KOPT-K1 (cell line): ENCODE results near the gene TAF10.

Source experiments
- H3K27ac ChIP-seq: fragments of 200-600 bp; sonication (generic); 2 replicates; pipeline ENCODE4 v1.5.1; 2016; ENCODE audit warnings: antibody characterized with exemption, mild to moderate bottlenecking, low read depth, low read length; ENCODE audit not compliant: poor library complexity, severe bottlenecking
- H3K36me3 ChIP-seq: fragments of 200-600 bp; sonication (generic); 2 replicates; pipeline ENCODE4 v1.5.1; 2017; ENCODE audit warnings: antibody characterized with exemption, mild to moderate bottlenecking, low read length, moderate library complexity; ENCODE audit not compliant: insufficient read depth
- H3K9me3 ChIP-seq: fragments of 200-600 bp; sonication (generic); 2 replicates; pipeline ENCODE4 v1.5.1; 2017; ENCODE audit warnings: antibody characterized with exemption, low read length, mild to moderate bottlenecking; ENCODE audit not compliant: insufficient read depth, poor library complexity, severe bottlenecking

TAF10 gene

DNA sequence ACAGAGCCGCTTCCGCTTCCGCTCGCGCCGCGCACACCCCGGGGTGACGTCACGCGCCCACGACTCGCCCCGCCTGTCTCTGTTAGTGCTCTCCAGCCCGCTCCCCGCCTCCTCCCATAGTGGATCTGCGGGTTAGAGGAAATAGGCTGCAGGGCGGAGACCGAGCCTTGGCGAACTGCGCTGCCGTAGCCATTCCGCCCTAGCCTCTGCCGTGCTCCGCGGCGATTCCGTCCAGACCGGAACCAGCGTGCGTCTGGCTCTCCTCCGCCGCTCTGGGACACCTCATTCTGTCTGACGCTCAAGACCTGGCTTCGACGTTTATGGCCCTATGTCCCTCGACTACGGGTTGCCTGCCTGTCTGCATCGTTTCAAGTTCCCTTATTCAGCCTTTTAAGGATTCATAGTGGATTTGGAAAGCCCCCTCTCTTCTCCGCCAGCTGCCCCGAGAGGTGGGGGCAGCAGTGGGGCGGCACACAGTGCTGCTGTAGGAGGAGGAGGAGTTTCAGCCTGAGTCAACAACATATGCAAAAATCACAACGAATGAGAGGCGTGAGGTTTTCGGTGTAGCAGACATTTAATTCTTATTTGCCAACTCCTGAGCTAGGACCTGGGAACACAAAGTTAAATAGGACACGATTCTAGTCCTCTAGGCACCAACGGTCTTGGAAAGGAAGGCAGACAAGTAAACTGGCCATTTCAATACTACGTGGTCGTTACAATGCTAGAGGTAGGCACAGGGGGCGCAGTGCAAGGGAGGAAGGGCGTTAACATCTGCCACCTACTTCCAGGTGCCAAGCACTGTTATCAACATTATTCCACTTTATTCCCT, at the start of gene TAF10:
TAF10 (minus strand) TSS at position 4 of the 829 bp plus-strand sequence. CDS start 27 bp downstream, outside the sequence.
- H3K9me3 ChIP-seq, result no peaks in the 10 kb centered on the region
- H3K27ac ChIP-seq, result peak within 1 kb of the TSS; percentile 94
- H3K36me3 ChIP-seq, result peaks cover 54% of the 10 kb centered on the region

DNA sequence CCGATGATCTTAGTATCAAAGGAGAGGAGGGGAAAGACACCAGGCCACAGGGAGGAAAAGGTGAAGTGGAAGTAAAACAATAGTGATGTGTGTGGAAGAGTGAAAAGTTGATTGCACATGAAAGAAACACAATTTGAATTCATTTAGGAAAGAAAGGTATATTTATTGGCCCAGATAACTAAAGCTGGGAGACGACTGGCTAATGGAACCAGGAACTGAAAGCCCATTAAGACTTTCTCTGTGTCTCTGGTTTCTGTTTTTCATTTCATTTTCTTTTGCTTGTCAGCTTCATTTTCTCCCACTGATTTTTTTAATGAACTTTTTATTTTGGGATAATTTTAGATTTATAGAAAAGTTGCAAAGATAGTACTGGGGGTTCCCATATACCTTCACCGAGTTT, 48.7 kb upstream of the TAF10 start:
- H3K27ac ChIP-seq, result no peak overlapping the region
- no peaks in the 10 kb centered on the region for H3K36me3 ChIP-seq
- no peaks in the 10 kb centered on the region for H3K9me3 ChIP-seq

DNA sequence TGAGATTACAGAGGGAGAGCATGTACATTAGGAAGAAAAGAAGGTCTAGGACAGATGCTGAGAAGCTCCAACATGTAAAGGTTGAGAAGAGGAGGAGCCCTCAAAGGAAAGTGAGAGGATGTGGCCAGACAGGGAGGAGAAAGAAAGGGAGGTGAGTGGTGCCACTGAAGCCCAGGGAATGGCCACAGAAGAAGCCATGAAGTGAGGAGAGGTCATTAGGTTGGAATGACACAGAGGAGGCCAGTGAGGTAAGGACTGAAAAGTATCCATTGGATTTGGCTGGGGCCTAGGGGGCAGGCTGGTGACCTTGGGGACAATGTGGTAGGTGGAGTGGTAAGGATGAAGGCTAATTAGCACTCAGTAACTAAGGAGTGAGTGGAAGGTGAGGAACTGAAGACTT, 46.6 kb upstream of the TAF10 start:
- Histone ChIP-seq H3K9me3 (no peaks in the 10 kb centered on the region), H3K27ac (no peak overlapping the region), H3K36me3 (no peaks in the 10 kb centered on the region)

DNA sequence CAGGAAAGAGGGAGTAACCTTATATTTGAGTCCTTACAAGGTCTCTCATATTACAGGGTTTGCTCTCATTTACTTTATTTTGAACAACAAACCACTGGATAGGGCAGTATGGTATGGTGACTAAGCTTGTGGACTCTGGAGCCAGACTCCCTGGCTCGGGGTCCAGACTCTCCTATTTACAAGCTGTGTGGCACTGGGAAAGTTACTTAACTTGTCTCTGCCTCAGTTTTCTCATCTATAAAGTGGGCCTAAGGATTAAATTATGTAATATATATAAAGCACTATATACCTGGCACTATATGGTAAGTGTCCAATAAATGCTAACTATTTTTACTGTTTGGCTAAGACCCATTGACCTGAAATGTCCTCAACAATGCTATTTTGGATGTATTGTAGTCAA, 45.3 kb upstream of the TAF10 start:
- Histone ChIP-seq H3K9me3 (no peaks in the 10 kb centered on the region), H3K27ac (no peak overlapping the region), H3K36me3 (no peaks in the 10 kb centered on the region)

DNA sequence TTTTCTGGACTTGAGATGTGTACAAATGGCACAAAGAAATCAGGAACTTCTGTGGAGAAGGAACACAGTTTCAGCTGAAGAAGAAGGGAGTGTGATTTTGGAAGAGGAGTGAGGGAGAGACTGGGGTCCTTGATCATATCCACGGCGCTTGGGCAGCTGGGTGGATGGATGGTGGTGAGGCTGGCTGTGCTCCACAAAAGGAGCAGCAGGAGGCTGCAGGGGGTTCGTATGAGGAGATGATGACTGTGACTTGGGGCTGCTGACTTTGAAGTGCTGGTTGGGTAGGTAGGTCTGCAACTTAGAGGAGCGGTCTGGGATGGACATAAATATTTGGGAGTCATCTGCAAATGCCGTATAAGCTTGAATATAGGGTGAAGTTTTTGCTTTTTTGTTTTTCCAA, 44.9 kb upstream of the TAF10 start:
- H3K36me3 ChIP-seq, result no peaks in the 10 kb centered on the region

DNA sequence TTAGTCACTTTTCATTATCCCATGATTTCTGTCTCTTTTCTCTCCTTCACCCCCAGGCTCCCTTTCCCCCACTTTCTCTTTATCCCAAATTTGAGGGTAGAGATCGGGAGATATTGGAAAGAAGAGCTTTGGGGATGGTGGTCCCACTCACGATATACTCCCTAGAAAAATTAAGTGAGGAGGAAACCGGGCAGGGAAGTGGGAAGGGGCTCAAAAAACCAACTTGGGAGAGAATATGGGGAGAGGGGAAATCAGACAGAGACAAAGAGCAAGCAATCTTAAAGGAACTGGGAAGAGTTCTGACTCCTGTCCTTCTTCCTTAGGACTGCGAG, 44.5 kb upstream of the TAF10 start:
- Histone ChIP-seq H3K9me3 (no peaks in the 10 kb centered on the region), H3K36me3 (no peaks in the 10 kb centered on the region), H3K27ac (no peak overlapping the region)

More for the DNA sequence above, 44.9 kb upstream of the TAF10 start:
- Histone ChIP-seq H3K9me3 (no peaks in the 10 kb centered on the region), H3K27ac (no peak overlapping the region)

DNA sequence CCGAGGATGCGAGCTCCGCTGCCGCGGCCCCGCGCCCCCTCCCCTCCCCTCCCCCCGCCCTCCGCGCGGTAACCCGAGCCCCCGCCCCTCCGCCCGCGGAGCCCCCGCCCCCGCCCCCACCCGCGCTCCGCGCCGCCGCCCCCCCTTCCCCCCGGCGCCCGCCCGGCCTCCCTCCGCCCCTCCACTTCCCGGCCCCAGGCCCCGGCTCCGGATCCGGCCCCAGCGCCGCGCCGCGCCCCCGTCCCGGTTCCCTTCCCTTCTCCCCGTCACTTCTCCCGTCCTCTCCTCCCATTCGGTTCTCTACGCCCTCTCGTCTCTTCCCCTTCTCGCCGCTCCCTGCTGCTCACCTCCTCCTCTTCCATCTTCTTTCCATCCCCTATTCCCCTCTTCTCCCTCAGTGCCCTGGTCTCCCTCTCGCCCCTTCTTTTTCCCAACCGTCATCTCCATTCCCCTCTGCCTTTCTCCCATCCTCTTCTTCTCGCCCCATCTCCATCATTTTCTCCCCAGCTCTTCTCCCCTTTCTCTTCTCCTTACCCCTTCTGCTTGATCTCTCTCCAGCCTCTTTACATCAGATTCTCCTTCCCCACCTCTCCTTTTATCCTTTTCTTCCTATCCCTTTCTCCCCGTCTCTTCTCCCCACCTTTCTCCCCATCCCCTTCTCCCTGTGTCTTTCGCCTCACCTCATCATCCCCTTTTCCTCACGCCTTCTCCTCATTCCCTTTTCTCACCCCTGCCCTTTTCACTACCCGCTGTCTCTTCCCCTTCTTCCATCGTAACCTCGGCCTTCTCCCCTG, 44.0 kb upstream of the TAF10 start, which contains the start of gene DCHS1:
DCHS1 (minus strand) TSS at position 20 of the 794 bp plus-strand sequence. CDS start 14,196 bp downstream, outside the sequence.
- H3K27ac ChIP-seq, result peak within 1 kb of the TSS; percentile 8
- no peaks in the 10 kb centered on the region for H3K9me3 ChIP-seq
- no peaks in the 10 kb centered on the region for H3K36me3 ChIP-seq

DNA sequence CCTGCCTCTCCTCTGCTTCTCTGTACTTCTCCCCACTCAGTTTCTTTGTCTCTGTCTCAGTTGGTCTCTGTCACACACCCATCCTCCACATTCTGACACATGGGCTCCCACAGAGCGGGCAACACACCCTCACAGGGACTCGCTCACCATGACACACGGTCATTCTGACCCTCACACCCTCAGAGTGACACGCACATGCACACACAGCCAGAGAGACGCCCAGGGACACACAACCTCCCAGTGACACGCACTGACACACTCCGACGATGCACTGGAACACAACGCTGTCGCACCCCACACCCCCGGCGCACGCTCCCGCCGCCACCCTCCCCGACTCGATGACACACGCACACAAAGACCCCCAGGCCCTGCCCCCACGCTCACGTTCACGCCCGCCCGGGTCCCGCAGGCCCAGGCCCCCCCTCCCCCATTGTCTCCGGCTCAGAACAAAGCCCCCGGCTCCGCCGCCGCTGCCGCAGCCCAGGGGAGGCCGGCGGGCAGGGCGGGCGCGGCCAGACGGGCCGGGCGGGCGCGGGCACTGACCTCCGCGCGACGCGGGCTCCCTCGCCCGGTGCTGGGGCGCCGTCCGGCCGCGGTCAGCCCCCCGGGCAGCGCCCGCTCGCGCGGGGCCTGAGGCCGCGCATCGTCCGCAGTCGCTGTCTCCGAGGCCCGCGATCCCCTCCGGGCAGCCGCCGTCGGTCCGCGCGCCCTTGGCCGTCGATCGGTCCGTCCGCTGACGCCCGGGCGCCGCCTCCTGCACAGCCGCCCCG, 43.2 kb upstream of the TAF10 start:
- Histone ChIP-seq H3K27ac (no peak overlapping the region), H3K9me3 (no peaks in the 10 kb centered on the region), H3K36me3 (no peaks in the 10 kb centered on the region)

DNA sequence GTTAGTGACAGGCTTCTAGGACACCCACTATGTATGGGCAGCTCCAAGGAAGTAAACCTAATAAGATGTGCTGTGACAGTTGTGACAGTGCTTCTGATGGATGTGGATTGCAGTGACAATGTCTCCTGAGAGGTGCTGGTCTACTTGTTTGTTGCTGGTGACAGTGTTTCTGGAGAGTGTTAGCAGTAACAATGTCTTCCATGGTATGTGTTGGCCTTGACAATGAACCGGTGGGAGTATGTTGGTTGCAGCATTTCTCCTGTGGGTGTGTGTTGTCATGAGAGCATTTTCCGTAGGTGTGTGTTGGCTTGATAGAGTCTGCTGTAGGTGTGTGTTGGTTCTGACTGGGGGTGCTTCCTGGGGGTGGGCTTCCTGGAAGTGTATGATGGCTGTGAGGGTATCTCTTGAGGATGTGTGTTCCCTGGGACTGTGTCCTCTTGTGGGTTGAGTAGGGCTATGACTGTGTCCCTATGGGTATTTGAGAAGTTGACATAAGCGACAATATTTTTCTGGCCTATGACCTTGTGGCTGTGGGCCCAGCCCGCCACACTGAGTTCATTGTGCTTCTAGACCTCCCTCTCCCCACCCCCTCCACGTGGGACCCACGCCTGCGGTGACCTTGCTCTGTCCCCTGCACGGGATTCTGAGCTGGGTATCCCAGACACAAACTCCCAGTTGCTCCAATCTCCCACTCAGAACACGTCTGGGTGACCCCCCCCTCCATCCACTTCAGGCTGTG, 42.4 kb upstream of the TAF10 start:
- Histone ChIP-seq H3K36me3 (no peaks in the 10 kb centered on the region), H3K27ac (no peak overlapping the region), H3K9me3 (no peaks in the 10 kb centered on the region)

DNA sequence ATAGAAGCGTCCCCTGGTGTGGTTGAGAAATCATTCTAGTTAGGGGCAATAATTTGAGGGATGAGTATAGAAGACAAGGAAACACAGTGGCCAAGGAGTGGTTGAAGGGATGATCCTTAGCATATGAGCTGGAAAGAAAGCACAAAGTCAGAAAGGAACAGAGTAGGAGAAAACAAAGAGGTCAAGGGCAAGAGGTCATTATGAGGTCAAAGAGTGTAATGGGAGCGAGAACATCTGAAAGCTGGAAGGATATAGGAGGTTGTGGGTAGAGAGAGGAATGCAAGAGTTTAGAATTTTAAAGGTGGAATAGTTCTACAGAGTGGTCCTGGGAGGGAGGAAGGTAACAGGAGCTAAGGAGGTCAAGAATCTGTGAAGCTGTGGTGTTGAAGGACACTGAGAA, 41.6 kb upstream of the TAF10 start:
- Histone ChIP-seq H3K9me3 (no peaks in the 10 kb centered on the region), H3K27ac (no peak overlapping the region), H3K36me3 (no peaks in the 10 kb centered on the region)

DNA sequence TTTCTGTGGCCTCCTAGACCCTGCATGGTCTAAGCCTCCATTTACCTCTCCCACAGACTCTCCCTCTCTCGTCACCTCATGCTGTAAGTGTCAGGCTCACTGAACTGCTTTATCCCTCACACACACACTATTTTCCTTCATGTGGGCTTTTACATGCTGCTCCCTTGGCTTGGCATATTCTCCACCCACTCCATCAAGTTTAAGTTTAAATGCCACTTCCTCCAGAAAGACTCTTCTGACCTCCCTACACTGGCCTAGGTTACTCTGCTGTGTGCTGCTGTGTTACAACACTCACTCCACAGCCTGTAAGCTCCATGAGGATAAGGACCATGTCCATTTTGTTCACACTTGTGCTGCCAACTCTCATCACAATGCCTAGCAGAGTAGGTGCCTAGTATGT, 41.1 kb upstream of the TAF10 start:
- H3K27ac ChIP-seq, result no peak overlapping the region
- H3K36me3 ChIP-seq, result no peaks in the 10 kb centered on the region
- H3K9me3 ChIP-seq, result no peaks in the 10 kb centered on the region

DNA sequence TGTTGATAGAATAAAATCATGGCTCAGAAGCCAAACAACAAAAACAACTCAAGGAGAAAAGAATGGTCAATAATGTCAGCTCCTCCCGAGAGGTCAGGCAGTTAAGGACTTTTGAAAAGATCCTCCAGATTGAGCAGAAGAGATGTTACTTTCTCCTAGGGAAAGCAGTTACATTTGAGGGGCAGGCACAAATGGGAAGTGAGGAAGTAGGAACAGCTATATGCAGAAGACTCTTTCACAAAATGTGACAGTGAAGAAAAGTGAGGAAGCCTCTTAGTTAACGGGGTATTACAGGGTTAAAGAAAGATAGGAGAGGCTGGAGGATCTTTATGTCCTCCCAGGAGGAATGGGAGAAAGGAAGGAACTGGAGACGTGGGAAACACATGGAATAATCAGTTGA, 40.2 kb upstream of the TAF10 start:
- Histone ChIP-seq H3K36me3 (no peaks in the 10 kb centered on the region), H3K27ac (no peak overlapping the region), H3K9me3 (no peaks in the 10 kb centered on the region)

DNA sequence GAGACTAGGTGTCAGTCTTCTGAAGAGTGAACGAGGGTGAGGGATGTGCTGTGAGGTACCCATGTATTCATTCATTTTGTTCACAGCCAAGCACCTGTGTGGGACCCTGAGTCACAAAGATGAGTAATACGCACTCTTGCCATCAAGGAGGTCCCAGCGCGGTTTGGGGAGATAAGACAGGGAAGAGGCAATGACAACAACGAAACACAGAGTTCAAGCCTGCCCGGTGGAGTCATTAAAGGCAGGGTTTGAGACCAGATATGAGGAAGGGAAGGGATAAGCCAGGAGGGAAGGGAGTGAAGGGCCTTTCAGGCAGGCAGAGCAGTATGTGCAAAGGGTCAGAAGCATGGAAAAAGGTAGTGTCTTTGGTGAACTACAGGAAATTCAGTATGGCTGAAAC, 39.0 kb upstream of the TAF10 start:
- no peaks in the 10 kb centered on the region for H3K36me3 ChIP-seq
- H3K9me3 ChIP-seq, result no peaks in the 10 kb centered on the region
- H3K27ac ChIP-seq, result no peak overlapping the region

DNA sequence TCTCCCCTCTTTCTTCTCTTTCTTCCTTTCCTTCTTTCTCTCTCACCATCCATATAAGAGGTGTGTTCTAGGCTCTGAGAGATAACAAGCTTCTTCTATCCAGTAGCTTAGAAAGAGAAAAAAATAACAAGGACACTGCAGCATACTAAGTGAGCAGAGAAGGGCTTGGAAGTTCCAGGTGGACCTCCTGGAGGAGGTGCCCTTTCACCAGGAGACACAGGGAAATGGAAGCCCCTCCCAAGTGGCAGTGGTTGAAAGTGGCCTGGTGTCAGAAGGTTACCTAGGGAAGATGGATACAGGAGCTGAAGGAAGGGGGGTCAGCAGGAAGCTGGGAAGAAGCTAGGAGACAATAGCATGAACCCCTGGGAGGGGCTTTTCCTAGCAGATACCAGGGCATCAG, 38.1 kb upstream of the TAF10 start:
- H3K9me3 ChIP-seq, result no peaks in the 10 kb centered on the region
- H3K27ac ChIP-seq, result no peak overlapping the region
- H3K36me3 ChIP-seq, result no peaks in the 10 kb centered on the region
